Erythroblast (primary cell): ENCODE data around the gene RTTN.

Experiments used
- GATA1 ChIP-seq: IDR thresholded peaks from 2 replicates; pipeline ENCODE4 v1.6.1; 2011; ENCODE audit warnings: low read depth, mild to moderate bottlenecking, control low read depth, low read length, moderate library complexity
- POLR2A ChIP-seq: IDR thresholded peaks from 2 replicates; pipeline ENCODE4 v1.6.1; 2011; ENCODE audit warnings: mild to moderate bottlenecking, low read length

DNA sequence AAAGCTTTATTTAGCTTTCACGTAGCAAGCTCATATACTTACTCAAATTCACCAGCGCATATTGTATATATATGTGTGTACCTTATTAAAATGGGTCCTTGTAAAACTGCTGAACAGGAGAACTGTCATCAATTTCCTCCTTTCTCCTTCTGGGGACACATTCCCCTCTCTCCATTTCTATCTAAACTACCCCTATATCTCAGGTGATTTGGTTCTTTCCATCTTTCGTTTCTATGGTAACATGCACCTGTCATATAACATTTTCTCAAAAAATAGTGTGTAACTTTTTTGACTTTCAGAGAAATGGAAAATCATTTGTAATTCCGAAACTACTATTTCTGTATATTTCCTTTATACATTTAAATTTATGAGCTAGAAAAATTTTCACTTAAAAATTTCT is 174.3 kb downstream of the RTTN start:
- TF ChIP-seq POLR2A: no peak
- no peak for TF ChIP-seq GATA1
